Transverse colon (tissue), 4 donors: Measurements from ENCODE around the gene CEP104.

ENCODE experiments used
- EP300 ChIP-seq: sonication (generic); formaldehyde crosslinking; IDR thresholded peaks from one replicate; pipeline ENCODE4 v1.6.1; 2017; ENCODE audit warnings: antibody characterized with exemption, low read depth
- POLR2A ChIP-seq: fragments of 450-650 bp; IDR thresholded peaks from one replicate; pipeline ENCODE4 v1.6.1; 2016; ENCODE audit warnings: antibody characterized with exemption, mild to moderate bottlenecking, moderate library complexity
- POLR2AphosphoS5 ChIP-seq, 3 donors: sonication (generic); formaldehyde crosslinking; IDR thresholded peaks; one replicate each; pipeline ENCODE4 v1.6.1; 2016; ENCODE audit warnings: antibody characterized with exemption in 3 of 3
- TF ChIP-seq, protein P1 (sequence below), 5 experiments: fragments of 200-600 bp in 3 of 5; fragments of 450-650 bp in 2 of 5; sonication (generic) in 3 of 5; IDR thresholded peaks; 1 replicate in 2 of 5; 2 replicates in 3 of 5; pipeline ENCODE4 v1.5.1; 2016 to 2017; ENCODE audit warnings: antibody characterized with exemption in 5 of 5, inconsistent platforms in 3 of 5, mild to moderate bottlenecking in 2 of 5, moderate library complexity in 1 of 5

DNA sequence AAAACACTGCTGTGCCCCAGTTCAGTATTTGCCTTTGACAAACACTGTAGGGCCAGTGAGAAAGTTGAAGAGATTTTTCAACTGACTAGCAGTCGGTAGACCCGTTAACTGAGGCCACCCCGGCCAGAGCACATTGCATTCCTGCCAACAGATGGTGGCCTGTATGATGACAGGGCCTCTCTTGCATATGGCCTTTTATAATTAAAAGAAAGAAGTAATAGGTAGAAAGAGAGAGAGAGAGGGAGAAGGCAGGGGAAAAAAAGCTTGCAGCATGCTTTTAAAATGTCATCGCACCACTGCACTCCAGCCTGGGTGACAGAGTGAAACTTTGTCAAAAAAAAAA, 47.8 kb upstream of the CEP104 start:
- TF ChIP-seq, protein P1, sequence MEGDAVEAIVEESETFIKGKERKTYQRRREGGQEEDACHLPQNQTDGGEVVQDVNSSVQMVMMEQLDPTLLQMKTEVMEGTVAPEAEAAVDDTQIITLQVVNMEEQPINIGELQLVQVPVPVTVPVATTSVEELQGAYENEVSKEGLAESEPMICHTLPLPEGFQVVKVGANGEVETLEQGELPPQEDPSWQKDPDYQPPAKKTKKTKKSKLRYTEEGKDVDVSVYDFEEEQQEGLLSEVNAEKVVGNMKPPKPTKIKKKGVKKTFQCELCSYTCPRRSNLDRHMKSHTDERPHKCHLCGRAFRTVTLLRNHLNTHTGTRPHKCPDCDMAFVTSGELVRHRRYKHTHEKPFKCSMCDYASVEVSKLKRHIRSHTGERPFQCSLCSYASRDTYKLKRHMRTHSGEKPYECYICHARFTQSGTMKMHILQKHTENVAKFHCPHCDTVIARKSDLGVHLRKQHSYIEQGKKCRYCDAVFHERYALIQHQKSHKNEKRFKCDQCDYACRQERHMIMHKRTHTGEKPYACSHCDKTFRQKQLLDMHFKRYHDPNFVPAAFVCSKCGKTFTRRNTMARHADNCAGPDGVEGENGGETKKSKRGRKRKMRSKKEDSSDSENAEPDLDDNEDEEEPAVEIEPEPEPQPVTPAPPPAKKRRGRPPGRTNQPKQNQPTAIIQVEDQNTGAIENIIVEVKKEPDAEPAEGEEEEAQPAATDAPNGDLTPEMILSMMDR (IDR thresholded peaks at IDR 0.05) = no peak
- TF ChIP-seq EP300 (no peak), POLR2A (no peak), POLR2AphosphoS5 (IDR thresholded peaks at IDR 0.05) (no peak)
